ENCODE data around the gene DUSP7.

Gene DUSP7

DNA sequence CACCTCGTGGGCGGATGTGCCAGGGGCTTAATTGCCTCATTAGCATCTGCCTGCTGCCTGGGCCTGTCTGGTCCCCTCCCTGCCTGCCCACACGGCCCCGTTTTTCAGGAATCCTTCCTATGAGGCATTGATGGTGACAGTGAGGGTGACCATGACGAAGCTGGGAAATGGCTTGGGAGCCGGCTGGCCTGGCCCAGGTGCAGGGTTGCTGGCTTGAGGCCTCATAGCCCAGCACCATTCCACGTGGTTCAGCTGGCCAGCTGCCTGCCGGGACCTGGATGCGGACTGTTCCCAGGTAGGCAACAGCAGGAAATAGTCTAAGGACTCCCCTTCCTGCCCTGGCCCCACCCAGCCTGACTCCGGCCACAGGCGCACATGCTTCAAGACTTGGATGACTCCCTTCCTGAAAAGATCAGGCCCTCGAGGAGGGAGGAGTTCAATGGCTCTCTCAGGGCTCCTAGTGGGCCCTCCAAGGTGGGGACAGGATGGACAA is 8.9 kb upstream of the DUSP7 start:
- DNase-seq: no peak

DNA sequence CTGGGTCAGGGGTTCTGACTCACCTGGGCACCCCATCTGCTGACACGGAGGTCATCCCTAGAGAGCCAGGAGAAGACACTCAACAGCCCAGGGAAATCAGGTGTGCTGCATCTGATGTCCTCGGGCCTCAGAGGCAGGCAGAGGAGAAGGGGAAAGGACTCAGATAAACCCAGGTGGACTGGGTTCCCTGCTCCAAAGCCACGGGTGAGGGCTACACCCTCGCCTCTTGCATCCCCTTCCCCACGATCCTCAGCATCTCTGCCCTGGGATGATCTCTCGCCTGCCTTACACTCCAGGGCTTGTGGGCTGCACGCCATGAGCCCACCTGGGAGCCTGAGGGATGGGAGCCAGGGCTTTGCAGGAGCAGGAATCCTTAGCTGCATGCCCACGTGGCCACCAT is 8.2 kb upstream of the DUSP7 start:
- DNase-seq: no peak

DNA sequence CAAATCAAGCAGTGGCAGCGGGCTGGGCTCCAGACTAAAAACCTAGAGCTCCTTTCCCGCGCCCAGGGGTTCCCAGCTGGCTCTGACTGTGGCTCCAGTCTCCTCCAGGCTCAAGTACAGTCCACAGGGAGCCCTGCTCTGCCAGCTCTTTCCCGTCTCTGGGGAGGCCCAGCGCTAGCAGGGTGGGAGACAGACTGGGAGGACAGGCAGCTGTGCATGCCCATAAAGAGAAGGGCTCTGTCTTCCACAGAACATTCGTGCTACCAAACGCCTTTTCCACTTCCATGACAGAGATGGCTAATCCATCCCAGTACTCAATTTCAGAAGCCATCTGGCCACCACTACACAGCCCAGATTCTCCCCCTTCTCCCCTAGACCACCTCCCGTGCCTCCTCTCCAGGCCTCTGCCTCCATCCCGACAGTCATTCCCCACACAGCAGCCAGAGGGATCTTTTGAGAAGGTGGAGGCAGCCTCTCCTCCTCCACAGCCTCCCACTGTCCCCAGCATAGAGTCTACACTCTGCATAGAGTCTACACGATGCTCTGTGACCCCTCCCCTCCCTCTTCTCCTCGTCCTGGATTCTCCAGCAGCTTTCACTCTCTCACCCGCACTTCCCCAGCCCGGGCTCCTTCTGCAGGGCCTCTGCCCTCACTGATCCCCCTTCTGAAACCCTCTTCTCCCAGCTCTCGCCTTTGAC is 6.8 kb upstream of the DUSP7 start:
- no peak for DNase-seq

DNA sequence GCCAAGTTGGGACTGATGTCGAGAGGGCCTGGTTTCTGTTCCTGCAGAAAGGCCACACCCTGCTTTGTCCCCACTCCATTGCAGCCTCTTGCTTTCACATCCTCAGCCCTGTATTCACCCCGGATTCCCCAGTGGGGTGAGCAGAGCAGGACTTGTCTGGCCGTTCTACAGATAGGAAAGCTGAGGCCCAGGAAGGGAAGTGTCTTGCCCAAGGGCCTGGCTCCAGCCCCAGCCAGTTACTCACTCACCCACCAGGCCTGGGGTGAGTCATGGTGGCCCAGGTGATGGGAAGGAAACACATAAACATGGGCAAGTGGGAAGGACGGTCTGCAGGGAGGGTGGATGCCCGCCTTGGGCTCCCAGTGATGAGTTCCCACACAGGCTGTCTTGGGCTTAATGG is 6.1 kb upstream of the DUSP7 start:
- DNase-seq: no peak

DNA sequence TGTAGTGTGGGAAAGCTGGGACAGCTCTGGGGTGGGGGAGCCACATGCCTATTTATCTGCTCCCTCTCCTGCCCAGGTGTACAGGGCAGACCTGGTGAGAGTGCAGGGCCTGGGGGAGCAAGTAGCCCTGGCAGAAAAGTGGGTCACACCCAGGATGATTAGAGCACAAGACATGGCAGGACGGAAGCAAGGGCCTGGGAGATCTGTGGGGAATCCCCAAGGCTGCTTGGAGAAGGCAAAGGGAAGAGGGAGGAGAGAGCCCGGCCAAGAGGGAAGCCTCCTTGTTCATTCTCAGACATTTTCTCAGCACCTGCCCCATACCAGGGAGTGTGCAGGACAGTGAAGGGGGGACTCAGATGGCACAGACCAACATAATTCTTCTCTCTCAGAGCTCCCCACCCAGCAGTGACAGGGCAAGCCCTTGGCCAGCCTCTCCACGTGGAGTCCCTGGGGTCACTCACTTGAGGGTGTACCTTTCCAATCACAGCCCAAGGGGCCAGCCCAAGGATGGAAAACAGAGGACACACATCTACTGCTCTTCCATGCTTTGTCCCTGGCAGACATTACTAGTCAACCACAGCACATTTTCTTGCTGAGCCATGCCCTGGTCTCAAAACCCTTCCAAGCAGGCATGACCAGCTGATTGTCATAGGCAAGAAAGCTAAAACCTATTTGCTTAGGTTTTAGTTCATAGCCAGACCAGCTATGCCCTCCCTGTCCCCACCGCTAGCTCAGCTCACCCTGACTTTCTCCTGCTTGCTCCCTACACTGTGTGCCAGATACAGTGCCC is 4.9 kb upstream of the DUSP7 start:
- no peak for DNase-seq

DNA sequence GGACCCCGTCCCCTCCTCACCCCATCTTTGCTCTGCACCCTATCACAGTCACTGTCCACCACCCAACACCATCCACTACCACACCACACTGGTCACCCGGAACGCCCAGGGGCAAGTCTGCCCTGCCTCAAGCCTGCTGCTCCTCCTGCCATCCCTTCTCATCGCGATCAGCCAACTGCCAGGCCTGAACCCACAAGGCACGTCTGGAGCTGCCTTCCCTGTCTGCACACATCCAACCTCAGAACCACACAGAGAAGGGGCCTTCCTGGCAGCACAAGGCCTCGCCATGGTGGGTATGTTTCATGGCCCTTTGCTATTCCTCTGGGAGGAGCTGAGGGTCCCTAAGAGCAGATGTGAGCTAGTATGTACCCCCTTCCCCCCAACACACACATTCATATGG is 3.4 kb upstream of the DUSP7 start:
- DNase-seq: no peak

DNA sequence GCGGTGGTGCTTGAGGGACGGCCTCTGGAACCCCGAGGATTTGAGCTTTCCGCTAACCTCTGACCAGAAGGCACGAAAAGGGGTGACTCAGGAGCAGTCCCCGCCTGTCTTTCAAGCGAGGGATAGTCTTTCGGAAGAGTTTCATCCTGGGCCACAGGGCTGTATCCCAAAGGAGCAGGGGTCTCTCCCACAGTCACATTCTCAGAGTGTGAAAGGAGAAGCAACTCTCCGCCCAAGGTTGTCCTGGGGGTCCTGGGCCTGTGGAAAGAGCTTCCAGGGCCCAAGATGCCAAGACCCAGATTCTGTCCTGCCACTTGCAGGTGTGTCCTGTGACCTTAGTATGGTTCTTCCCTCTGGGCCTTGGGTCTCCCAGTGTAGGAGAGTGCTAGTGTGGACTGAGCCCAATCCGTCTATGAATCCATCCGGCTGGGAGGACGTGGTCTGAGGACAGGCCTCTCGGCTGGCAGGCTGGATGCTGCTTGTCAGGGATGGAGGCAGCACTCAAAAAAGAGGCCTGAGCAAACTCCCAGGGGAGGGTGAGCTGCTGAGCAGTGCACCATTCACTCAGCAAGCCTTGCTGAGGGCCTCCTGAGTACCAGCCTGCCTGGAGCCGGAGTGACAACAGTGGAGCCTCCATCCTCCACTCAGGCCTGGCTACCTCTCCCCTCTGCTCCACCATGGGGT is 1.6 kb upstream of the DUSP7 start:
- DNase-seq: peak; percentile 37

DNA sequence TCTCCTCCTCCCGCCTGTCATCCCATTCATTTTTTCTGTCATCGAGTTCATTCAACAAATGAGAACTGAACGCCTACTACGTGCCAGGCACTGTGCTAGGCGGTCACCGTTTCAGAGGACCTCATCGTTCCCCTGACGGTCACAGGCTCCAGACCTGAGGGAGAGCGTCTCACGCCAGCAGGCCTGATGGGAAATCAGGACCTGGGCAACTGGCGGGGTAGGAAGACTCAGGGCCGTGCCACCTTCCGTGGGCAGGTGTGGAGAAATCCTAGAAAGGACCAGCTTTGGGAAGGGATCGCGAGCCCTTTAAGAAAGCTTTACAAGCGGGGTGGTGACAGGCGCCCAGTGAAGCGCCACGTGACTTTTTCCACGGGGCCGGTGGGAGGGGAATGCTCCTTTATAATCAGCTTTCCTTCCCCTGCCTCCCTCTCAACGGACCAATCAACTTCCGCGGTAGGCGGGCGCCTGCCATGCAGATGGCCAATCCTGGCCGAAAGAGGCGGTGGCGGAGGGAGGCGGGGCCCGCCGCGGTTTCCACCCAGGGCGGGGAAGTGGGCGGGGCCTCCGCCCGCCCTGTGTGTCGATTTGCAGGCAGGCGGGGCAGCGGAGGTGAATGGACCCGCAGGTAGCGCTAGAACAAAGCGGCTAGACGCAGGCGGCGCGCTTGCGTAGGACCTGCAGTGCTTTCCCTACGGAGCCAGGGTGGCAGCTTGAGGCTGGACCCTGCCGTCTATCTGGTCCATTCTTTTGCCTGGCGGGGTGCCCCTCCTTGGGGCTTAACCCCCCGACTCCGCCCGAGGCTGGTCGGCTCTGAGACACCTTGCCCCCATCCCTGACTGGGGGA is 819 bp upstream of the DUSP7 start:
- DNase-seq: peak; percentile 93

DNA sequence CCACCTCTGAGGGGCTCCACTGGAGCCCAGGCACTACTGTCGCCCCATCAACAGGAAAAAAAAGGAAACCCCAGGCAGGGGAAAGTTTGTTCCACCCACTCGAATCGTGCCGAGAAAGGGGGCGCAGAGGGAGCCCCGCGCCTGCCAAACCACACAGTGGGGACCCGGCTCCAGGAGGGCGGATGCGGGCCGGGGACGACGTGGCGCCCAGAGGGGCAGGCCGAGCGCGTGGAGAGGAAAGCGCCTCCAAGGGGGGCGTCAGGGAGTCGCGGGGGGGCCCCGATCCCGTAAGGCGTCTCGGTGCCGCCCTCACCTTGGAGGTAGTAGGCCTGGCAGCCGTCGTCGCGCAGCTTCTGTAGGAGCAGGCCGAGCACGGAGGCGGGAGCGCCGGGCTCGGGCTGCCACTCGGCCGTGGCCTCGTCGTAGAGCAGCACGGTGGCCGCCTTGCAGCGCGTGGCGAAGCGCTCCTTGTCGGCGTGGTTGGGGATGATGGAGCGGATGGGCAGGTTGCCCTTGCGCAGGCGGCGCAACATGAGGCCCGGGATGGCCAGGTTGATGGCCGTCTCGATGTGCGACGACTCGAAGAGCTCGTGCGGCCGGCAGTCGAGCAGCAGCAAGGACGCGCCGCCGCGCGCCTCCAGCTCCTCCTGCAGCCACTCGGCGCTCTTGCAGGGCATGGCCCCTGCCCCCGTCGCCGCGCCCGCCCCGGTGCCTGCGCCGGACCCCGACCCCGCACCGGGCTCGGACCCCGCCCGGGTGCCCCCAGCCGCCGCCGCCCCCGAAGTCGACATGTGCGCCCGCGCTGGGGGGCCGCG is 627 bp downstream of the DUSP7 start:
- no peak for DNase-seq

DNA sequence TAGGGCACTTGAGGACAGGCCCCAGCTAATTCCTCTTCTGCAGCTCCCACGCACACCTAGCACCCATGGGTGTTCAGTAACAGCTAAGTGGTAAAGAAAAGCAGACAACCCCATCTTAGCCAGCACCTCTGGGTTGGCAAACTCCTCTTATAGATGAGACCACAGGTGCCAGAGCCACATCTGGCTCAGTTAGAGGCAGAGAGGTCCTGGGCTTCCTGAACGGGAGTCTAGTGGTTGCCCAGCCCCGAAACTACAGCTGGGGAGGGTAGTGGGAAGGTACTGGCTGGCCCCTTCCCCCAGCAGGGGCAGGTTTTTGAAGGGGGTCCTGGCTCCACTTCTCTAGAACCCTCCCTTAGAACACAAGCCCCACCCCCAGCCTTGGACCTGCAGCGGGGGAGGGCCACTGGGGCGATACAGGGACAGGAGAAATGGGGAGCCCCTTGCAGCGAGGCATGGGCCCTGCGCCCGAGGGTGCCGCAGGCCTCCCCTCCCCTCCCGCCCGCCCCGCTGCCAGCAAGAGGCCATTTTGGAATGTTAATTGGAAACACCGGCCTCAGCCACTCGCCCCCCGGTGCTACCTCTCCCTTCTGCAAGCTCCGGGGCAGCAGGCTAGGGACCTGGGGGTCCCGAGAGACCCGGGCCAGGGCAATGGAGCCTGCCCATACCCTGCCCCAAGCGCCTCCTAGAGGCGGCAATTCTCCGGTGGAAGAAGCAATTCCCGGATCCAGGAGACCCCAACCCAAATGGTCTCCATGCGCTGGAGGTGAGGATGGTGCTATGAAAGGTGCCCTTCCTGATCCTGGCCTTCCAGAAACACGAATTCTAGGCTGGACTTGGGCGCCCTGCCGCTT is 1.5 kb downstream of the DUSP7 start:
- no peak for DNase-seq

DNA sequence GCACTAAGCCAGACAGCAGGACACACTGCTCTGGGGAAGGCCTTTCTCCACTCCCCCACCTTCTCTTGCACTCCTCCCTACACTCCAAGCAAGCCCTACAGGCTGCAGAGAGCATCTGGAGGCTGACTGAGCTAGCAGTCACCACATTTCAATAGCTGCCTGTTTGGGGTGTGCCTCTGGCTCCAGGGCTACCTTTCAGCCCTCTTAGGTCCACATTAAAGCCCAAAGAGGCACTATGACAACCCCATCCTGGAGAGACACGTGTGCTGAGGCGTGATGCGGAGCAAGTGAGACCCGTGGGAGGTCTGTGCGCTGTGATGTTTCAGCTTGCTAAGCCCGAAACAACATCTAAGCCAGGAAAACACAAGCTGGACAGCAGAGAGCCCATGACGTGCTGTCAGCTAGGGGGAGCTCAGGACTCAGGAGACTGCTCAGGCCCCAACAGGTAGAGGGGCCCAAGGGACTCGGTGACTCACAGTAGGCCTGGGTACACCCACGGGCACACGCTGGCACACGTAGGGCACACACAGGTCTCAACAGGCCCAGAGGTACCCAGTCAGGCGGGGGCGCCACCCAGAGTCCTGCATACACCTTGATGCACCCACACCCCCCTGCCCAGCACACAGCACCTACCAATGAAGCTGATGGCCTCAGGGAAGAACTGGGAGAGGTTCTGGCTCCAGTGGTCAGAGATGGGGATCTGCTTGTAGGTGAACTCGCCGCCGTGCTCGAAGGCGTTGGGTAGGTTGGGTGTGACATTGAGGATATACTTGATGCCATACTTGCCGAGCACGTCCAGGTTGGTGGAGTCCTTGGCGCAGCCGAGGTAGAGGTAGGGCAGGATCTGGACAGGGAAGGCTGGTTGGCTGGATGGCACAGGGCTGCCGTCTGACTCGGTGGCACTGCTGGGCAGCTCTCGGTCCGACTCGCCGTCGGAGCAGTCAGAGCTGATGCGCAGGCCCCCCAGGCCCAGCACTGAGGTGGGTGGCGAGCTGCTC is 2.8 kb downstream of the DUSP7 start:
- no peak for DNase-seq

DNA sequence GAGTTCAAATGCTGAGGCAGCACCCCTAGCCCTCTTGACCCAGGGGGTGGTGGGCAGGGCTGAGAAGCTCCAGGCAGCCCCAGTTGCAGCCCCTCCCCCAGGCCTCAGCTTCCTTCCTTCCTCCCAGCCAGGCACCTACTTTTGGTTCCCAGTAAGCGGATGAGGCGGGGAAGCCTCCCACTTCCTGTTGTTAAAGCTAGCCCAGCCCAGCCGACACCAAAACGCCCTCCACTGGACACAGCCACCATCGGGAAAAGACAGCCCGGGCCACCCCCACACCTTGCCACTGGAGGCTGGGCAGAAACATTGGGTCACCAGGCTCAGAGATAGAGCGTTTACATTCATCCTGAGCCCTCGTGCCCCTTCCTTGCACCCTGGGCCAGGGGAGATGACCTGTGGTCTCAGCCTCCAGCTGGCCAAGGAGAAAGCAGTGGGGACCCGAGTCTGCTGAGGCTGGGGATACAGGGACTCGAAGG is 3.5 kb downstream of the DUSP7 start:
- DNase-seq: no peak

DNA sequence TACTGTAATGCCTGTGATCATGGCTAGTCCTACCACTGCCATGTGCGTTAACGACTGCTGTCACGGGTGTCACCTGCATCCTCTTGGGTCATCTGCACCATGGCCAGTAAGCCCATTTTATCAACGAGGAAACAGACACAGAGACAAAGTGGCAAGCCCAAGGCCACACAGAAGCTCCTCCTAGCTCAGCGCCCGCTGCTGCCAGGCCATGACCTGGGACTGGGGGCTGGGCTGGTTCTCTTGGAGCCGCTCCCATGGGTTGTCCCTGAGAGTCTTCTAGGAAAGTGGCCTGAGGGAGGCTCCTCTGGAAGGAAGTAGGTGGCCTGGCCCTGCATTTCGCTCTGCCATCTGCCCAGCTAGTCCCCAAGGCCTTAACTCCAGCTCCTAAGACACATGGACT is 4.9 kb downstream of the DUSP7 start:
- DNase-seq: no peak

DNA sequence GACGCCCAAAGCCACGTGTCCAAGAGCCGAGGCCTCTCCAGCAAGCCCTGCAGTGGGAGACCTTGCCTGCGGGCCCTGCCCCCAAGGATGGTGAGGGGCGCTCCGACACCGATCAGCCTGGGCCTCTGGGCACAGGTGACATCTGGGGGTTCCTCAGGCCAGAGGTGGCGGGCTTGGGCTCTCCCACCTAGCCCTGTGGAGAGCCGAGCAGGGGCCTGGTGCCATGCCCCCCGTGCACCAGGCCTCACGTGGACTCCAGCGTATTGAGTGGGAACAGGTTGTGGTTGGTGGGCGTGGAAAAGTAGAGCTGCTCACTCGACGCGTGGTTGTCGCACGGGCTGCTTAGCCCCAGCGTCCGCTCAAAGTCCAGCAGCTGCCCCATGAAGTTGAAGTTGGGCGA is 5.8 kb downstream of the DUSP7 start:
- no peak for DNase-seq

DNA sequence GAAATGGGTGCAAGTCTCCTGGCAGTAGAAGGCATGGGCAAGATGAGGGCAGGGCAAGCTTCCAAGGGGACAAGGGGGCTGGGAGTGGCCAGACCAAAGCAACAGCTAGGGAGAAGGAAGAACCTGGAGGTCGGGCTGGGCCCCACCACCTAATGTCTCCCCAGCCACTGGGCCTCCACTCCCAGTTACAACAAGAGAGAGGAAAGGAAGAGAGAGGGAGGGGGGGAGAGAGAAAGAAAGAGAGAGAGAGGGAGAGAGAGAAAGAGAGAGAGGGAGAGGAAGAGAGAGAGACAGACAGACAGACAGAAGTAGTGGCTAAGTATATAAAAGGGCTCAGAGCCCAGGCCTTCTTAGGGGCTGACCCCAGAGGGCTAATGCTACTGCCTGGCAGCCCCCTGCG is 6.9 kb downstream of the DUSP7 start:
- no peak for DNase-seq

DNA sequence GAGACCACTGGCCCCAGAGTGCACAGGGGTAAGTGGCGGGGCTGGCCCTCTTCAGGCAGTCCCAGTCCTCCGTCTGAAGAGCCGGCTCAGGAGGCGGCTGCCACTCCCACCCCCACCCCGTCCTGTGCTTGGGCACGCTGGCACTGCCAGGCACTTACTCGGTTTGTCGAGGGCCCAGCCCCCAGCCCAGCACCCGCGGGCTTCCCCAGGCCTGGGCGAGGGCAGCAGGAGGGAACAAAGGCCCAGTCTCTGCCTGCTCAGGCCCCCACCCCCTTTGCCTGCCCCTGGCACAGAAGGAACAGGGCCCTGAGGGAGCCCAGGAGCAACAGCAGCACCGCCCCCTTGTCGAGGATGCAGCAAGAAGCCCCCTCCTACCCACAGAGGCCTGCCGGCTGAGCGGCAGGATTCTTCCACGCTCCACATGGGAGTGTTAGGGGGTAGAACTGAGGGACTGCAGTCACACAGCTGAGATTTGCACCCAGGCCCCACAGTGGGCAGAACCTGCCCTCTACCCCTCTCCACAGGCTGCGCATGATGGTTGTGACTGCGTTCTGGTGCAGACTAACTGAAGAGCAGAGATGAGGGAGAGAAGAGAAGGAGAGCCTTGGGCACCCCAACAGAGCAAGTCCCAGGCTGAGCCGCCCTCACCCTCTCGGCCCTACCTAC is 8.9 kb downstream of the DUSP7 start:
- no peak for DNase-seq

DNA sequence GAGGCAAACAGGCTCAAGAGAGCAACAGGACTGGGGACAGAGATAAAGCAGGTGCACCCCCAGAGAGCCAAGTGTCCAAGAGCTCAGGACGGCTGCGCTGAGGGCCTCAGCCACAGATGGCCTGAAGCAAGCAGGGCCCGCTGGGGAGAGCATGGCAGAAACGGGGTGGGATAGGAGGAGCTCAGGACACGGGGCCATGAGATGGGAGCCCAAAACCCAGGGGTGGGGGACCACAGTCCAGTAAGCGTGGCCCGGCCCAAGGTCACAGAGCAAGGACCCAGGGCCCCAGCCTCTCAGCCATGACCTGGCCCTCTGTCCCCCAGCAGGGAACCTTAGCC is 9.5 kb downstream of the DUSP7 start:
- DNase-seq: no peak

DNA sequence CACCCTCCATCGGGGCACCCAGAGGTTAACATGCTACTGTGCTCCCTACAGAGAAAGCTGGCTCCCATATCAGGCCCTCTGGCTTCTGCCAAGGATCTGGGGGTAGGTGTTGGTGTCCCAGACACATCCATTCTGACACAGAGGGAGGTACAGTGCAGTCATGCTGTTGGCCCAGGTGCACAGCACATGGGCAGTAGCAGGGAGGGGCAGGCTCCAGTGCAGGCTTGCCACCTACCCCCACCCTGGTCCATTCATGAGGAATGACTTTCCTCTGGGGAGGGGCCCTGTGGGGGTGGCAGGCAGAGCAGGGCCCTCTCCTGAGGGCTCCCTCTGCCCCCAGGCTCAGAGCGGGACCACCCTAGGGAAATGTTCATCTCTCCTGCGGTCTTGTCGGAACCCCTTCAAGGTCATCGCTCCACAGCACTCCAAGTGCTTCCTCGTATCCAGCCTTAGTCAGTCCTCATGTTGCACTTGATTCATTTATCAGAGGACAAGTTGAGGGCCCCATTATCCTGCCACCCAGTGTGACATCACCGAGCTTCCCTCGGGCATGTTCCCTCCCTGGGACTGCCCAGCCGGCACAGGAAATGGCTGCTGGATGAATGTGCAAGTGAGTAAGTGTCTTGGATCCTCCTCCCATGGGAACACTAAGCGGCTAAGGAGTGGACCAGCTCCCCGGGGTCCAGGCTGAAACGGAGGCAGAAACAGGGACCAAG is 10.0 kb downstream of the DUSP7 start:
- DNase-seq: no peak

Data from NCI-H1436 (cell line).